ENCODE results near the gene ARPC5L.
"Not testable (repeated sequence)": the region's sequence is repeated elsewhere in the genome, so short reads cannot be mapped to it uniquely, and the experiment has no call there.

ARPC5L gene

DNA sequence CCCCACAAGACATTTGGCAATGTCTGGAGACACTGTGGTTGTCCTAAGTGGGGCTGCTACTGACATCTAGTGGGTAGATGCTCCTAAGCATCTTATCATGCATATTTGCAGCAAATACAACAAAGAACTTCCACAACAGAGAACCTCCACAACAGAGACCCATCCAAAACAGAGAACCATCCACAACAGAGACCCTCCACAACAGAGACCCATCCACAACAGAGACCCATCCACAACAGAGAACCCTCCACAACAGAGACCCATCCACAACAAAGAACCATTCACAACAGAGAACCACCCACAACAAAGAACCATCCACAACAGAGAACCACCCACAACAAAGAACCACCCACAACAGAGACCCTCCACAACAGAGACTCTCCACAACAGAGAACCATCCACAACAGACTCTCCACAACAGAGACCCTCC, 32.8 kb downstream of the ARPC5L start:
- DNase-seq = peak; percentile 59

DNA sequence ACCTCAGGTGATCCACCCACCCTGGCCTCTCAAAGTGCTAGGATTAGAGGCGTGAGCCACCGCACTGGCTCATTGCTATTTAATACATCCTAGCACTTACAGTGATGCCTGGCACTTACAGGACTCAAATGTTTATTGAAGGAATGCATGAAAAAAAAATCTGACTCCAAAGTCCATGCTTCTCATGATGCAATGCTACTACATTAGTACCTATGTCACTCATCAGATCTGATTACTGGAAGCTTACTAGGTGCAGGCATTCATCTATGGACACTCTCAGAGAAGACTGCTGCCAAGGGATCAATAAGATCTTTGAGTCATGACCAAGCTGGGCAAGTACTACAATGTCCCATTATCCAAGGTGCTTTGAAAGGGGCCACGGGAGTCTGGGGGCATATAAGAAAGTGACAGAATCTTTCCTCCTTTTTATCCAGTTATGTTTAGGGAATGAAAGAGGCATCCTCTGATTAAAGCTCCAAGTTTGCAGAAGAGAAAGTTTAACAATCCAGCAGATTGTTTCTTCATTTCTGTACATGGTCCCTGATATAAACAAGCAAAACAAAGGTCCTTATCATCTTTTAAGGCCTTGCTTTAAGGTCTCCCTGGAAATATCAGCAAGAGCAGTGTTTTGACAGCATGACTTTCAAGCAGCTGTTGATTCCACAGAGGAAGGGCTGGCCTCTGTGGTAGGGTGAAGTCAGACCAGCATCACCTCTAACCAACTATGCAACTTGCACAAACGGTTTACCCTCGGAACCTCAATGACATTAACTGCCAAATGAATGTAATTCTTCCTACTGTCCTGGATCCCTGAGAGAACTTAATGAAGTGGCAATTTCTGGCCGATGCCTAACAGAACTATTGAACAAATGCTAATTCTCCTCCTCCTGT, 35.9 kb downstream of the ARPC5L start:
- no peak for DNase-seq

DNA sequence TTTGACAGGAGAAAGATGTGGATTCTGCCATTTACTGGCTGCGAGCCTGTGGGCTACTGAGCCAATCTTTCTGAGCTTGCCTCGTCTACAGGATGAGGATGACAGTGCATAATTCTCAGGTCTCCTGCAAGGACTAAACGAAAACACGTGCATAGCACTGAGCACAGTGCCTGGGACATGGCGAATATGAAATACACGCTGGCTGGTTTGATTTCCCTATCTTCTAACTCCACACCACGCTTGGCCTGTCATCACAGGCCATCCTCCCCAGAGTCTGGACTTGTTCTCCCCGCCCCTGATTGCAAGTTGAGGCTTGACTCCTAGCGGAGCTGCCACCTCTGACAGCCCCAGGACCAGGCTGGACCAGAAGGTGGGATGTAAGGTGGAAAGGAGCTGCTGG, 37.9 kb downstream of the ARPC5L start:
- DNase-seq = no peak

DNA sequence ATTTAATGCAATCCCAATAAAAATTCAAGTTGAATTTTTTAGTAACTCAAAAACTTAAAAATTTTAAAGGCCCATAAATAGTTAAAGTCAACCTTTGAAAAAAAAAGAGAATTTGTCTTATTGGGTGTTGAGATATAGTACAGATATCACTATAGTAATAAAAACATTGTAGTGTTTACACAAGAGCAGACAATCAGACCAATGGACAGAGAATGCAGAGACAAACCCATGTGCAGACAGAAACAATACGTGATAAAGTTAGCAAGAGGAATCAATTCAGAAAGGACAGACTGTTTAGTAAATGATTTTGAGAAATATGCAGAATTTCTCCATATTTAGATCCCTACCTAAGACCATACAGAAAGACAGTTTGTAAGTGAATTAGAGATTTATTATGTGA, 45.0 kb downstream of the ARPC5L start:
- DNase-seq = no peak

DNA sequence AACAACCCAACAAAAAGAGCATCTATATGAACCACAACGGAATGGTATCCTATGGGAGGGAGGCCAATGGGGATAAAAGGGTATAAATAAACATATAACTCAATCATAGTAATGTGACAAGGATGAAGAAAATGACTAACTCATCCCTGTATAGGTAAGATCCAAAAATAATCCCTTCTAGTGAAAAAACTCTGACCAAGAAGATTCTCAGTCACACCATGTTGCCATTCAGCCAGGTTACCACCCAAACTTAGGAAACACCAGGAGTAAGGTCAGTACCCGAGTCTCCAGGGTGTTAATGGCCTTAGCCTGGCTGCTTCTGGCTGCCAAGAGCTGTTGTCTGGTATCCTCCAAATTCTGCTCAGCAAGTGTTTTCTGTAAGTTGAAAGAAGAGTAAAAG, 46.2 kb downstream of the ARPC5L start:
- no peak for DNase-seq

DNA sequence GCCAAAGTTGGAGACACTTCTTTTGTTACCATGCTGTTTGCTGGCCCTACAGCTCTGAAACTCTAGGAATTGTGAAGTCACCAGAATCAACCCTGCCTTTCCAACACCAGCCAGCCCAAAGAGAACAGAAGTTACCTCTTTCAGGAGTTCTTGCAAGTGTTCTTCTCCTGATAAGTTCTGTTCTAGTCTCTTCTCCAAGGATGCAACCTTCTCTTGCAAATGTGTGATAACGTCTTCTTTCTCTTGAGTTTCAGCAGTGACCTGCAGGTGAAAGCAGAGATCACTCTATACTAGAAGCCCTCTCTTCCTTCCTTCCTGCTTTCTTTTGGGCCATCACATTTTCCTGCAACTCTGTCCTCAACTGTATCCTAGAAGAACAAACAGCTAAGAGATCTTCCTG, 49.8 kb downstream of the ARPC5L start:
- no peak for DNase-seq

DNA sequence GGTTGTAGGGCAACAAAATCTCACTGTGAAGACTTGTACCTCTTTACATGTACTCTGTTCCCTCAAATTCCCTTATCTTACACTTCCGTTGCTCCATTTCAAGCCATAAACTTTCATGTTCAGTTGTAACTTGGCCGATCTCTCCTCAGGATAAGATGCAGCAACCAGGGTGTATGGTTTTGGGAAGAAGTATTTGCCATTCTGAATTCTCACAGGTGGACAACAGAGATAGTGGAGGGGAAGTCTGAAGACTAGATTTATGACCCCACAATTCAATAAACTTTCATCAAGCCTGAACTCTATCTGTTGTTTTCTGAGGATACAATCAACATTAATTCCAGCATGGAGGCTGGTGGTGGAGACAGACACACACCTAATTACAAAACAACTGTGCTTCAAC, 51.4 kb downstream of the ARPC5L start:
- no peak for DNase-seq

DNA sequence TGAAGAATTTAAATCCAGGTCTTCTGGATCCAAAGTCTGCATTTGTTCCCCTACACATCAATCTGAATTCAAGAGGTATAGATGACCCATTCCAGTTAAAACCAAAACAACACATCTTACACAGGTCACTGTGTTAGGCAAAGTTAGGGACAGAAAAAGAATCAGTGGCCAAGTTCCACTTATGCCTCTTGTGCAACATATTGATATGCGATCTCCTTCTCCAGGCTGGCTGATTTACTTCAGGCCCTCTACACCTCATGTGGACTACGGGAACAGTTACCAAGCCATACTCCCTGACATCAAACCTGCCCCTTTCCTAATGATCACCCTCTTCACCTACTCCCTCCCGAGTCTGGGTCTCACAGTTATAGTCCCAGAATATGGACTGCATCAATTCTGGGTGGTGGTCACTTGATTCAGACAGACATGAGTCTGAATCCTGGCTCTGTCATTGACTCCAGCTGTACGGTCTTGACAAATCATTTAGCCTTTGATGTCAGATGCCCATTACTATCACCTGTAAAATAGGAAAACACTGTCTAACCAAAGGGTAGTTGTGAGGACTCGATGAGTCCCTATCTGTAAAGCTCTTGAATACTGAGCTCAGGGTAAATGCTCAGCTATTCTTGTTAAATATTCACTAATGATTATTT, 52.9 kb downstream of the ARPC5L start:
- no peak for DNase-seq

DNA sequence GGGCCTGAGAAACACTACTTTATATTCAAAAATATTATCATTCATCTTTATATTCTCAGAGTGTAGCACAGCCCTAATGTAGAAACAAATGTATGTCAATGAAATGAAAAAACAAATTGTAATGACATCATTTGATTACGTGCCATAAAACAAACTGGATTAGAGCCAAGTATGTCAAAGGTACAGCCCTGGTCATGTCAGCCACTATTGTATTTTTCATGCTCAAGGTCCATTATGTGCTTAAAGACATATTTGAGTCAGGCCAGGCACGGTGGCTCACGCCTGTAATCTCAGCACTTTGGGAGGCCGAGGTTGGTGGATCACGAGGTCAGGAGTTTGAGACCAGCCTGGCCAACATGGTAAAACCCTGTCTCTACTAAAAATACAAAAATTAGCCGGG, 58.5 kb downstream of the ARPC5L start:
- not testable (repeated sequence) for DNase-seq

Data from MV-4-11 (cell line).